Spleen (tissue), 11 donors: Measurements from ENCODE around the gene ADARB1. TPM values are rescaled to one million over a fixed set of nuclear protein-coding genes. Genes with fewer than 3 reads are reported as not detected.

Experiments used
- DNase-seq: peaks from one replicate; pipeline ENCODE4 v3.0.0-alpha.2; 2020
- H3K27ac ChIP-seq, 8 donors: fragments of 200-600 bp; sonication (generic) in 7 of 8; 1 replicate in 4 of 8; 2 replicates in 4 of 8; pipeline versions ENCODE4 v1.5.0 to v1.8.0; 2016 to 2021; ENCODE audit warnings: inconsistent platforms in 4 of 8, mild to moderate bottlenecking in 4 of 8, moderate library complexity in 1 of 8
- H3K27me3 ChIP-seq, 7 donors: fragments of 200-600 bp; sonication (generic) in 6 of 7; replicated peaks in 1 of 7; 1 replicate in 4 of 7; 2 replicates in 3 of 7; pipeline versions ENCODE4 v1.5.0 to v1.8.0; 2016 to 2021; ENCODE audit warnings: inconsistent platforms in 3 of 7, mild to moderate bottlenecking in 1 of 7
- H3K36me3 ChIP-seq, 6 donors: fragments of 200-600 bp; sonication (generic) in 5 of 6; 1 replicate in 4 of 6; 2 replicates in 2 of 6; pipeline versions ENCODE4 v1.5.0 to v1.8.0; 2016 to 2021; ENCODE audit warnings: inconsistent platforms in 2 of 6
- H3K4me1 ChIP-seq, 6 donors: fragments of 200-600 bp; sonication (generic) in 5 of 6; 1 replicate in 3 of 6; 2 replicates in 3 of 6; pipeline versions ENCODE4 v1.5.0 to v1.8.0; 2016 to 2021; ENCODE audit warnings: inconsistent platforms in 3 of 6
- H3K4me3 ChIP-seq, 8 donors: fragments of 200-600 bp; sonication (generic) in 7 of 8; 1 replicate in 4 of 8; 2 replicates in 4 of 8; pipeline versions ENCODE4 v1.5.0 to v1.8.0; 2016 to 2021; ENCODE audit warnings: inconsistent platforms in 4 of 8, mild to moderate bottlenecking in 4 of 8, moderate library complexity in 2 of 8
- H3K9me3 ChIP-seq, 8 donors: fragments of 200-600 bp; sonication (generic) in 7 of 8; 1 replicate in 4 of 8; 2 replicates in 4 of 8; pipeline versions ENCODE4 v1.5.0 to v1.8.0; 2016 to 2021; ENCODE audit warnings: inconsistent platforms in 4 of 8
- POLR2A ChIP-seq, 3 donors: fragments of 450-650 bp; IDR thresholded peaks; one replicate each; pipeline ENCODE4 v1.5.1; 2017; ENCODE audit warnings: antibody characterized with exemption in 3 of 3, mild to moderate bottlenecking in 1 of 3
- POLR2AphosphoS5 ChIP-seq, 3 donors: sonication (generic); formaldehyde crosslinking; IDR thresholded peaks; one replicate each; pipeline ENCODE4 v1.5.1; 2017; ENCODE audit warnings: antibody characterized with exemption in 3 of 3
- WGBS, 5 donors: extraction: QIAGEN DNeasy Blood & Tissue Kit in 3 of 5; methylation state at CpG; one replicate each; pipeline versions ENCODE4 v1.1.5 to v1.1.7; 2013 to 2018; 5-methylcytosine and 5-hydroxymethylcytosine counted together
- intact Hi-C: fragments of 100-400 bp; cut with DNase I; formaldehyde crosslinking; loops from one replicate; pipeline ENCODE4 v1.15.0; 2023; ENCODE audit warnings: low total_unique reads
- polyA plus RNA-seq, 3 donors: library from polyadenylated mRNA; stranded (reverse); fragments of 200-250 nt; gene quantifications; one replicate each; pipeline ENCODE4 v1.2.1, GENCODE V29; 2013
- total RNA-seq, 7 donors: library from RNA; depleted of rRNA in 3 of 7; stranded (reverse); fragments of >200 nt in 3 of 7; fragmentation: NEBNext Ultra II Directional in 4 of 7; extraction: Animal tissue kit (Norgen Biotek cat#: 25700) in 4 of 7; gene quantifications; one replicate each; pipeline versions ENCODE4 v1.1.0 to v1.2.1, GENCODE V29; 2016 to 2021
- TF ChIP-seq, protein P1 (sequence below), 11 experiments: fragments of 200-600 bp in 7 of 11; fragments of 450-650 bp in 4 of 11; sonication (generic) in 4 of 11; IDR thresholded peaks in 8 of 11; conservative IDR thresholded peaks in 3 of 11; 1 replicate in 7 of 11; 2 replicates in 4 of 11; pipeline versions ENCODE4 v1.4.0 to v1.8.0; 2016 to 2021; ENCODE audit warnings: antibody characterized with exemption in 11 of 11, inconsistent platforms in 4 of 11, mild to moderate bottlenecking in 1 of 11
- donor health status: healthy with polysubstance abuse.
- donor health status: DM: no; HTN: no; CAD: no; lungs with moderate emphysema.
- donor health status: DM: no; HTN: no; CAD: no.
- donor health status: Bipolar disorder and iron deficiency.
- donor health status: healthy.
- donor health status: DM: no; HTN: no; CAD: no.
- donor health status: DM: yes; HTN: yes; CAD: no.

Gene ADARB1
- total and polyA plus RNA-seq, 10 donors: 9.1 to 50.8 (median 29.0) TPM

DNA sequence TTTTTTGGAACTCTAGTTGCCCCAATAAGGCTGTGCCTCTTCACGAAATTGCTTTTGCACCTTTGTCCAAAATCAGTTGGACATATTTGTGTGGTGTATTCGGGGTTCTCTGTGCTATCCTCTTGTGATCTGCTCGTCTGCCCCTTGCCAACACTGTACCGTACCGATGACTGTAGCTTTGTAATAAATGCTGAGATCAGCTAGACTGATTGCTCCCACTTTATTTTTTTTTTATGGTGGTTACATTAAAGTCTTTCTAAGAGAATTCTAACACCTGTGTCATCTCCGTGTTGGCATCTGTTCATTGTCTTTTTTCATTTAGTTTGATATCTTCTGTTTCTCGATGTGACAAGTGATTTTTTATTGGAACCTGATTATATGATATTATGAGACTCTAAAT, 94.1 kb downstream of the ADARB1 start:
- peaks cover 0 to 20% (median 2%) of the 10 kb centered on the region in 6 donors for H3K36me3 ChIP-seq
- intact Hi-C loops: no loop called here
- no peaks in the 10 kb centered on the region for H3K9me3 ChIP-seq
- no peaks in the 10 kb centered on the region for H3K27me3 ChIP-seq
- no peak overlapping the region for H3K27ac ChIP-seq
- peaks cover 0 to 34% (median 7%) of the 10 kb centered on the region in 6 donors for H3K4me1 ChIP-seq
- TF ChIP-seq, protein P1, sequence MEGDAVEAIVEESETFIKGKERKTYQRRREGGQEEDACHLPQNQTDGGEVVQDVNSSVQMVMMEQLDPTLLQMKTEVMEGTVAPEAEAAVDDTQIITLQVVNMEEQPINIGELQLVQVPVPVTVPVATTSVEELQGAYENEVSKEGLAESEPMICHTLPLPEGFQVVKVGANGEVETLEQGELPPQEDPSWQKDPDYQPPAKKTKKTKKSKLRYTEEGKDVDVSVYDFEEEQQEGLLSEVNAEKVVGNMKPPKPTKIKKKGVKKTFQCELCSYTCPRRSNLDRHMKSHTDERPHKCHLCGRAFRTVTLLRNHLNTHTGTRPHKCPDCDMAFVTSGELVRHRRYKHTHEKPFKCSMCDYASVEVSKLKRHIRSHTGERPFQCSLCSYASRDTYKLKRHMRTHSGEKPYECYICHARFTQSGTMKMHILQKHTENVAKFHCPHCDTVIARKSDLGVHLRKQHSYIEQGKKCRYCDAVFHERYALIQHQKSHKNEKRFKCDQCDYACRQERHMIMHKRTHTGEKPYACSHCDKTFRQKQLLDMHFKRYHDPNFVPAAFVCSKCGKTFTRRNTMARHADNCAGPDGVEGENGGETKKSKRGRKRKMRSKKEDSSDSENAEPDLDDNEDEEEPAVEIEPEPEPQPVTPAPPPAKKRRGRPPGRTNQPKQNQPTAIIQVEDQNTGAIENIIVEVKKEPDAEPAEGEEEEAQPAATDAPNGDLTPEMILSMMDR (IDR thresholded peaks at IDR 0.05 in 8 of 11, conservative IDR thresholded peaks at IDR 0.05 in 3 of 11): no peak
- no peak for TF ChIP-seq POLR2AphosphoS5 (IDR thresholded peaks at IDR 0.05)
- no peak for TF ChIP-seq POLR2A (IDR thresholded peaks at IDR 0.05)
- no peak for DNase-seq
- no peak overlapping the region for H3K4me3 ChIP-seq
- 80 to 89% (median 83%) methylated on average over 7 of the region's 7 CpGs for whole genome bisulfite sequencing, 5 donors

GRCh38 chr21:45169001-45169400, 94.6 kb downstream of the ADARB1 start:
- Histone ChIP-seq H3K27me3 (no peaks in the 10 kb centered on the region), H3K9me3 (no peaks in the 10 kb centered on the region), H3K4me1 (peaks cover 0 to 34% (median 7%) of the 10 kb centered on the region in 6 donors), H3K4me3 (no peak overlapping the region), H3K36me3 (peaks cover 0 to 25% (median 2%) of the 10 kb centered on the region in 6 donors), H3K27ac (no peak overlapping the region)
- TF ChIP-seq, protein P1 (IDR thresholded peaks at IDR 0.05 in 8 of 11, conservative IDR thresholded peaks at IDR 0.05 in 3 of 11): no peak
- TF ChIP-seq POLR2A (IDR thresholded peaks at IDR 0.05) (no peak), POLR2AphosphoS5 (IDR thresholded peaks at IDR 0.05) (no peak)
- intact Hi-C loops: no loop called here
- WGBS, 5 donors: 35 to 59% (median 42%) methylated on average over 7 of the region's 7 CpGs
- DNase-seq: no peak

DNA sequence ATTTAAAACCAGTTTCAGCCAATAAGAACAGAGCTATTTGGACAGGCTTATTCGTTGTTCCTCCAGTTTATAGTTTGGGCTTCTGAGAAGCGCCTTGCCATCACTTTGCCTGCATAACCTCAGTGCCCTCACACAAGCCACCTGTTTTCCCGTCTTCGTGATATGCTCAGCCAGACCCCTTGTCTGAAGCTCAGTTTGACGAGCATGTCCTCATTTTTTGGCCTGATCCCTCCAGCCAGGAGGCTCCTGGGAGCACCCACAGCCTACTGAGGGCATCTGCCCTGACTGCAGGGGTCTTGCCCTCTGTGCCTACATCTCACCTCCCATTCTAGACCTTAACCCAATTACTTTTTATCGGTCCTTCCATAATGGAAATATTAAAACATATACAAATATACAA, 95.3 kb downstream of the ADARB1 start:
- peaks cover 0 to 33% (median 7%) of the 10 kb centered on the region in 6 donors for H3K4me1 ChIP-seq
- 61 to 83% (median 68%) methylated on average over 6 of the region's 6 CpGs for WGBS, 5 donors
- TF ChIP-seq POLR2AphosphoS5 (IDR thresholded peaks at IDR 0.05): no peak
- no peak for TF ChIP-seq POLR2A (IDR thresholded peaks at IDR 0.05)
- TF ChIP-seq, protein P1 (IDR thresholded peaks at IDR 0.05 in 8 of 11, conservative IDR thresholded peaks at IDR 0.05 in 3 of 11): no peak
- peaks cover 0 to 30% (median 4%) of the 10 kb centered on the region in 6 donors for H3K36me3 ChIP-seq
- intact Hi-C loops: no loop called here
- H3K27ac ChIP-seq: no peak overlapping the region
- DNase-seq: no peak
- H3K9me3 ChIP-seq: no peaks in the 10 kb centered on the region
- H3K27me3 ChIP-seq: no peaks in the 10 kb centered on the region
- H3K4me3 ChIP-seq: no peak overlapping the region

- Histone ChIP-seq H3K27ac (no peak overlapping the region), H3K4me1 (peaks cover 0 to 31% (median 7%) of the 10 kb centered on the region in 6 donors), H3K27me3 (no peaks in the 10 kb centered on the region), H3K36me3 (peaks cover 0 to 35% (median 4%) of the 10 kb centered on the region in 6 donors), H3K4me3 (no peak overlapping the region), H3K9me3 (no peaks in the 10 kb centered on the region)
- no peak for DNase-seq
- intact Hi-C loops: no loop called here
- TF ChIP-seq POLR2A (IDR thresholded peaks at IDR 0.05) (no peak), POLR2AphosphoS5 (IDR thresholded peaks at IDR 0.05) (no peak)
- TF ChIP-seq, protein P1 (IDR thresholded peaks at IDR 0.05 in 8 of 11, conservative IDR thresholded peaks at IDR 0.05 in 3 of 11): no peak
- 90 to 100% (median 94%) methylated on average over 8 of the region's 8 CpGs for WGBS, 5 donors
These were observed 96.6 kb downstream of the ADARB1 start for GRCh38 chr21:45170987-45171386.
